ENCODE data around the gene LGI1.

Gene LGI1

GRCh38 chr10:93716766-93717165, 41.0 kb upstream of the LGI1 start:
- Histone ChIP-seq H3K4me3 (ENCODE audit: low read depth in 1 of 2, low read length in 1 of 2) (no peak overlapping the region), H3K36me3 (no peaks in the 10 kb centered on the region), H3K4me1 (ENCODE audit: control insufficient read depth in 1 of 2, insufficient read depth in 1 of 2, low read depth in 1 of 2, low read length in 1 of 2) (no peaks in the 10 kb centered on the region), H3K27ac (no peak overlapping the region), H3K27me3 (peaks cover 11% of the 10 kb centered on the region), H3K9me3 (no peaks in the 10 kb centered on the region)
- TF ChIP-seq CTCF (IDR thresholded peaks at IDR 0.05): no peak

GRCh38 chr10:93718937-93719725, 38.6 kb upstream of the LGI1 start:
- Histone ChIP-seq H3K4me3 (ENCODE audit: low read depth in 1 of 2, low read length in 1 of 2) (no peak overlapping the region), H3K27me3 (peaks cover 11% of the 10 kb centered on the region), H3K4me1 (ENCODE audit: control insufficient read depth in 1 of 2, insufficient read depth in 1 of 2, low read depth in 1 of 2, low read length in 1 of 2) (no peaks in the 10 kb centered on the region), H3K9me3 (no peaks in the 10 kb centered on the region), H3K27ac (no peak overlapping the region), H3K36me3 (no peaks in the 10 kb centered on the region)
- no peak for TF ChIP-seq CTCF (IDR thresholded peaks at IDR 0.05)

- Histone ChIP-seq H3K27ac (no peak overlapping the region), H3K4me1 (ENCODE audit: control insufficient read depth in 1 of 2, insufficient read depth in 1 of 2, low read depth in 1 of 2, low read length in 1 of 2) (no peaks in the 10 kb centered on the region), H3K36me3 (no peaks in the 10 kb centered on the region), H3K9me3 (no peaks in the 10 kb centered on the region), H3K27me3 (peaks cover 18% of the 10 kb centered on the region), H3K4me3 (ENCODE audit: low read depth in 1 of 2, low read length in 1 of 2) (no peak overlapping the region)
- no peak for TF ChIP-seq CTCF (IDR thresholded peaks at IDR 0.05)
Observed at GRCh38 chr10:93719901-93720300, 37.8 kb upstream of the LGI1 start.

GRCh38 chr10:93722550-93722949, 35.2 kb upstream of the LGI1 start:
- peaks cover 42% of the 10 kb centered on the region for H3K27me3 ChIP-seq
- no peaks in the 10 kb centered on the region for H3K9me3 ChIP-seq
- no peak for TF ChIP-seq CTCF (IDR thresholded peaks at IDR 0.05)
- no peaks in the 10 kb centered on the region for H3K4me1 ChIP-seq (ENCODE audit: control insufficient read depth in 1 of 2, insufficient read depth in 1 of 2, low read depth in 1 of 2, low read length in 1 of 2)
- no peaks in the 10 kb centered on the region for H3K36me3 ChIP-seq
- H3K4me3 ChIP-seq (ENCODE audit: low read depth in 1 of 2, low read length in 1 of 2): no peak overlapping the region
- no peak overlapping the region for H3K27ac ChIP-seq

- no peaks in the 10 kb centered on the region for H3K4me1 ChIP-seq (ENCODE audit: control insufficient read depth in 1 of 2, insufficient read depth in 1 of 2, low read depth in 1 of 2, low read length in 1 of 2)
- H3K36me3 ChIP-seq: no peaks in the 10 kb centered on the region
- TF ChIP-seq CTCF (IDR thresholded peaks at IDR 0.05): no peak
- peaks cover 44% of the 10 kb centered on the region for H3K27me3 ChIP-seq
- no peak overlapping the region for H3K4me3 ChIP-seq (ENCODE audit: low read depth in 1 of 2, low read length in 1 of 2)
- H3K27ac ChIP-seq: no peak overlapping the region
- no peaks in the 10 kb centered on the region for H3K9me3 ChIP-seq
Observed at GRCh38 chr10:93723153-93723552, 34.6 kb upstream of the LGI1 start.

All from neutrophil (primary cell).